ENCODE results near the gene STK26. TPM values are rescaled to one million over a fixed set of nuclear protein-coding genes. Genes with fewer than 3 reads are reported as not detected.
"Not testable (repeated sequence)": the region's sequence is repeated elsewhere in the genome, so short reads cannot be mapped to it uniquely, and the experiment has no call there.

STK26 gene
- total and polyA plus RNA-seq, 2 donors (not counting 1 experiment from before 2014, with no cell fraction given) = 12.4 to 32.1 TPM

DNA sequence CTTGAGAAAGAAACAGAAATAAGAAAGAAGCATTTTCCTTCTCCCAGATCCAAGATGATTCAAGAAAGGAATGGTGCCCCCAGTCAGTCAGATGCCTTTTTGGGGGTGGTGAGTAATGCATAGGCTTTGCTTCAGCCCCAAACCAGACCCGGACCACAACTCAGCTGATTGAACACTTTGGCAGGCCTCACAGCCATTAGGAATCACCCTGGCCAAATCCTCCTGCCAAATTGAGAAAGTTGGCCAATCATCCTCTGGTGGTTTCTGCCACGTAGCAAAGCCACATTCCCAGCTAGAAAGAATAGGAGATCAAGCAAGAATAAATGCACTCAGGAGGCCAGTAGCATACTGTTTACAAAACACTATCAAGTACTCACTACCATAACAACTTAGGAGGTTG is 71.1 kb downstream of the STK26 start:
- Histone ChIP-seq H3K27me3 (replicated peaks in 1 of 4; ENCODE audit: control extremely low read depth in 1 of 4, control insufficient read depth in 3 of 4, insufficient read depth in 4 of 4, low read length in 3 of 4) (no peaks in the 10 kb centered on the region), H3K4me1 (ENCODE audit: control insufficient read depth in 2 of 2, insufficient read depth in 2 of 2, low read length in 2 of 2) (no peaks in the 10 kb centered on the region), H3K9ac (ENCODE audit: low read length) (no peak overlapping the region), H3K9me3 (ENCODE audit: control extremely low read depth in 1 of 3, control insufficient read depth in 2 of 3, insufficient read depth in 1 of 3, low read length in 2 of 3) (no peaks in the 10 kb centered on the region), H3K79me2 (ENCODE audit: control insufficient read depth, insufficient read depth, low read length) (no peaks in the 10 kb centered on the region), H4K20me1 (ENCODE audit: control insufficient read depth, insufficient read depth, low read length, poor library complexity, severe bottlenecking) (no peaks in the 10 kb centered on the region), H3K36me3 (replicated peaks in 1 of 2; ENCODE audit: control extremely low read depth in 1 of 2, control insufficient read depth in 1 of 2, extremely low read depth in 1 of 2, insufficient read depth in 2 of 2, low read length in 1 of 2) (no peaks in the 10 kb centered on the region), H3K27ac (ENCODE audit: low read length in 2 of 2) (no peak overlapping the region), H2AFZ (ENCODE audit: insufficient read depth, low read depth, low read length, poor library complexity, severe bottlenecking) (no peak overlapping the region), H3K4me2 (replicated peaks; ENCODE audit: low read depth, low read length, poor library complexity, severe bottlenecking) (no peak overlapping the region), H3K4me3 (ENCODE audit: control extremely low read depth in 1 of 5, extremely low read depth in 1 of 5, insufficient read depth in 1 of 5, low read depth in 2 of 5, low read length in 4 of 5) (no peak overlapping the region)
- Mint-ChIP-seq H3K27ac (no peak overlapping the region), H3K4me1 (no peaks in the 10 kb centered on the region), H3K4me3 (no peak overlapping the region), H3K9me3 (ENCODE audit: insufficient read depth) (no peaks in the 10 kb centered on the region), H3K27me3 (no peaks in the 10 kb centered on the region)
- ChIA-PET POLR2A (no interaction called here), CTCF (interaction anchor here (1.1 kb wide), 1 partner anchor 199 kb away, joined by 3 read pairs; no protein-coding TSS in a partner anchor)
- ATAC-seq (ENCODE audit: low read depth) (no peak), DNase-seq (no peak)
- TF ChIP-seq, protein P1, sequence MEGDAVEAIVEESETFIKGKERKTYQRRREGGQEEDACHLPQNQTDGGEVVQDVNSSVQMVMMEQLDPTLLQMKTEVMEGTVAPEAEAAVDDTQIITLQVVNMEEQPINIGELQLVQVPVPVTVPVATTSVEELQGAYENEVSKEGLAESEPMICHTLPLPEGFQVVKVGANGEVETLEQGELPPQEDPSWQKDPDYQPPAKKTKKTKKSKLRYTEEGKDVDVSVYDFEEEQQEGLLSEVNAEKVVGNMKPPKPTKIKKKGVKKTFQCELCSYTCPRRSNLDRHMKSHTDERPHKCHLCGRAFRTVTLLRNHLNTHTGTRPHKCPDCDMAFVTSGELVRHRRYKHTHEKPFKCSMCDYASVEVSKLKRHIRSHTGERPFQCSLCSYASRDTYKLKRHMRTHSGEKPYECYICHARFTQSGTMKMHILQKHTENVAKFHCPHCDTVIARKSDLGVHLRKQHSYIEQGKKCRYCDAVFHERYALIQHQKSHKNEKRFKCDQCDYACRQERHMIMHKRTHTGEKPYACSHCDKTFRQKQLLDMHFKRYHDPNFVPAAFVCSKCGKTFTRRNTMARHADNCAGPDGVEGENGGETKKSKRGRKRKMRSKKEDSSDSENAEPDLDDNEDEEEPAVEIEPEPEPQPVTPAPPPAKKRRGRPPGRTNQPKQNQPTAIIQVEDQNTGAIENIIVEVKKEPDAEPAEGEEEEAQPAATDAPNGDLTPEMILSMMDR (IDR thresholded peaks at IDR 0.05) = no peak
- no peak for TF ChIP-seq EZH2 (IDR thresholded peaks at IDR 0.05; ENCODE audit: borderline replicate concordance, insufficient read depth, low read depth, low read length, poor library complexity, severe bottlenecking)
- no CpG with 5 or more reads among the region's 2 CpGs for WGBS (ENCODE audit: insufficient coverage)
- intact Hi-C loops (cut with micrococcal nuclease) = loop anchor here (5.0 kb wide), 1 partner anchor 518 kb away; no protein-coding TSS in a partner anchor

DNA sequence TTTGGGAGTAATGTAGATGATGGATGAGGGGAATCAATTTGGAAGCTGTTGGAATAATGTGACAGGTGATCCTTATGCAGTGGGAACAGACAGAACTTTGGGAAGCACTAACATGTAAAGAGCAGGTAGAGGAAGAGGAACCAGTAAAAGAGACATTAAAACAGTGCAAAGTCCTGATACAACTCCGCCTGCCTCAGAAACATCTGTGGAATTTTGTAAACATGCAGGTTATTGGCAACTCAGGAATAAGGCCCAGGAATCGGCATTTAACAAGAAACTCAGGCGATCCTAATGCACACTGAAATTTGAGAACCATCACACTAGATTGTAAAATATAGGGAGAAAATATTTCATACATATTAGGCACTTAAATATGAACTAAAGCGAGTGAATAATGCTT is 75.6 kb downstream of the STK26 start:
- H3K27me3 ChIP-seq (replicated peaks in 1 of 4; ENCODE audit: control extremely low read depth in 1 of 4, control insufficient read depth in 3 of 4, insufficient read depth in 4 of 4, low read length in 3 of 4); ATAC-seq (ENCODE audit: low read depth); H3K79me2 ChIP-seq (ENCODE audit: control insufficient read depth, insufficient read depth, low read length); H4K20me1 ChIP-seq (ENCODE audit: control insufficient read depth, insufficient read depth, low read length, poor library complexity, severe bottlenecking); H3K27me3 Mint-ChIP-seq; H3K27ac Mint-ChIP-seq; H3K4me3 Mint-ChIP-seq; H3K4me3 ChIP-seq (ENCODE audit: control extremely low read depth in 1 of 5, extremely low read depth in 1 of 5, insufficient read depth in 1 of 5, low read depth in 2 of 5, low read length in 4 of 5); intact Hi-C loops (cut with micrococcal nuclease); H3K4me2 ChIP-seq (replicated peaks; ENCODE audit: low read depth, low read length, poor library complexity, severe bottlenecking); H3K36me3 ChIP-seq (replicated peaks in 1 of 2; ENCODE audit: control extremely low read depth in 1 of 2, control insufficient read depth in 1 of 2, extremely low read depth in 1 of 2, insufficient read depth in 2 of 2, low read length in 1 of 2); H3K4me1 ChIP-seq (ENCODE audit: control insufficient read depth in 2 of 2, insufficient read depth in 2 of 2, low read length in 2 of 2); DNase-seq; H3K9me3 ChIP-seq (ENCODE audit: control extremely low read depth in 1 of 3, control insufficient read depth in 2 of 3, insufficient read depth in 1 of 3, low read length in 2 of 3); H2AFZ ChIP-seq (ENCODE audit: insufficient read depth, low read depth, low read length, poor library complexity, severe bottlenecking); H3K4me1 Mint-ChIP-seq; POLR2A ChIA-PET; H3K9me3 Mint-ChIP-seq (ENCODE audit: insufficient read depth); H3K9ac ChIP-seq (ENCODE audit: low read length); H3K27ac ChIP-seq (ENCODE audit: low read length in 2 of 2): not testable (repeated sequence)
- CTCF ChIA-PET = interaction anchor here (0.7 kb wide), 1 partner anchor 1658 kb away, joined by 3 read pairs; no protein-coding TSS in a partner anchor
- no CpG with 5 or more reads among the region's 4 CpGs for WGBS (ENCODE audit: insufficient coverage)
